DND-41 (cell line): ENCODE measurements around the gene ZNF544.

Experiments
- ATAC-seq: fragments of 200-7000 bp; cut with Tn5 transposase; 3 replicates; pipeline ENCODE4 v1.9.1; 2021; ENCODE audit warnings: low read depth; ENCODE audit not compliant: insufficient read depth
- DNase-seq: peaks from one replicate; pipeline ENCODE4 v3.0.0-alpha.2; 2020
- H2AFZ ChIP-seq: 2 replicates; pipeline ENCODE4 v1.6.0; 2012; ENCODE audit warnings: low read depth, low read length
- H3K27ac ChIP-seq: 2 replicates; pipeline ENCODE4 v1.5.1; 2012; ENCODE audit warnings: low read length, inconsistent platforms
- H3K27me3 ChIP-seq: fragments of 200-600 bp; sonication (generic); 2 replicates; pipeline ENCODE4 v1.6.0; 2012; ENCODE audit warnings: low read length, mild to moderate bottlenecking, inconsistent platforms; ENCODE audit not compliant: insufficient read depth, poor library complexity
- H3K36me3 ChIP-seq: 2 replicates; pipeline ENCODE4 v1.5.1; 2012; ENCODE audit warnings: low read length, inconsistent platforms; ENCODE audit not compliant: insufficient read depth
- H3K4me1 ChIP-seq: 2 replicates; pipeline ENCODE4 v1.5.1; 2012; ENCODE audit warnings: mild to moderate bottlenecking, low read length; ENCODE audit not compliant: insufficient read depth
- H3K4me2 ChIP-seq: 2 replicates; pipeline ENCODE4 v1.6.0; 2012; ENCODE audit warnings: mild to moderate bottlenecking, moderate library complexity, low read length, inconsistent platforms; ENCODE audit not compliant: insufficient read depth
- H3K4me3 ChIP-seq, 2 experiments: fragments of 200-600 bp in 1 of 2; shearing (Covaris generic) in 1 of 2; 2 replicates each; pipeline ENCODE4 v1.5.1; 2012 to 2016; ENCODE audit warnings: inconsistent platforms in 2 of 2, low read length in 2 of 2, mild to moderate bottlenecking in 2 of 2, low read depth in 1 of 2, moderate library complexity in 1 of 2
- H3K79me2 ChIP-seq: 2 replicates; pipeline ENCODE4 v1.6.0; 2012; ENCODE audit warnings: low read length, inconsistent platforms; ENCODE audit not compliant: insufficient read depth
- H3K9ac ChIP-seq: 2 replicates; pipeline ENCODE4 v1.6.0; 2012; ENCODE audit warnings: low read depth, mild to moderate bottlenecking, inconsistent platforms, low read length, moderate library complexity
- H3K9me3 ChIP-seq: 2 replicates; pipeline ENCODE4 v1.5.1; 2012; ENCODE audit warnings: low read length, moderate library complexity, mild to moderate bottlenecking, inconsistent platforms; ENCODE audit not compliant: insufficient read depth, severe bottlenecking
- H4K20me1 ChIP-seq: 2 replicates; pipeline ENCODE4 v1.6.0; 2012; ENCODE audit warnings: low read length; ENCODE audit not compliant: insufficient read depth
- CTCF ChIP-seq: IDR thresholded peaks from 2 replicates; pipeline ENCODE4 v1.5.1; 2012; ENCODE audit warnings: borderline replicate concordance, low read length, moderate library complexity, mild to moderate bottlenecking; ENCODE audit not compliant: poor library complexity, severe bottlenecking; ENCODE audit errors: extremely low read depth
- EZH2 ChIP-seq: IDR thresholded peaks from 3 replicates; pipeline ENCODE4 v1.6.1; 2012; ENCODE audit warnings: borderline replicate concordance, low read depth, mild to moderate bottlenecking, moderate library complexity, low read length, inconsistent platforms; ENCODE audit not compliant: severe bottlenecking

The ZNF544 gene

DNA sequence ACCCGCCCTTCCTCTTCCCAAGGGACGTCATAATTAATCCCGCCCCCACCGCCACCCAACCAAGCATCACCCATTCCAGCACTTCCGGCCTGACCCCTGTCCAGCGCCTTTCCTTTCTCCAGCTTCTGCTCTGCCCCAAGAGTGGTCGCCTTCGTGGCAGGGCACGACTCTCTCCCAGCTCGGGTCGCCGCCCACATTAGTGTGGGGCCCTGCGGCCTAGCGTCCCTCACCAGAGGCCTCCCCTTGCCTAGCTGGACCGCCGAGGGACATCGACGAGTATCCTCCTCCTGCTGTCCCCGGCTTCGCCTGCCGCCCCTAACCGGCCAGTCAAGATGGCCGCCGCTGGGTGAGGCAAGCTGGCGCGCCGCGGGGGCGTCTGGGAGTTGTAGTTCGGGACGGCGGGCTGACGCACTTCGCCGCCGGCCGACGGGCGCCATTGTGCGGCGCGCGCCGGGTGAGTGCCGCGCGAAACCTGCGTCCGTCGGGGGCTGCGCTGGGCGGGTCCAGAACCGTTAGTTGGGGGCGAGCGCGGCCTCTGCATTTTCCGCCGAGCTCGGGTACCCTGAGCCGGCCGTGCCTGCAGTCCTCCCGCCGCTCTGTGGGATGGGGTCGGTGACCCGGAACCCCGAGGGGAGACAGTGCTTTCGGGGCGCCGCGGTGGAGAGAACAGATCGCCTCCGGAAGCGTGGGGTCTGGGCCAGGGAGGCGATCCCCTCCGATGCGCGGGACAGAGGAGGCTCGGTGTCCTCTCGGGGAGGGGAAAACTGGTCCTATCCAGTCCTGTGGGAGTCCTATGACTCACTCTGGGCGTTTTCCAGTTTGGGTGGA, 45.5 kb upstream of the ZNF544 start, which contains the start of gene ZNF274:
Gene ZNF274, plus strand, starts transcription at position 73 of the 828 bp plus-strand sequence. CDS start 905 bp downstream, outside the sequence.
- Histone ChIP-seq H2AFZ (peak within 1 kb of the TSS; percentile 84), H3K79me2 (peaks cover 10% of the 10 kb centered on the region), H3K4me2 (peak within 1 kb of the TSS; percentile 67), H4K20me1 (no peaks in the 10 kb centered on the region), H3K9ac (peak within 1 kb of the TSS; percentile 79), H3K27ac (peak within 1 kb of the TSS; percentile 97), H3K4me3 (peak within 1 kb of the TSS; percentile 25 to 69; a peak in 3 of 4 replicates), H3K36me3 (peaks cover 31% of the 10 kb centered on the region), H3K4me1 (peaks cover 17% of the 10 kb centered on the region), H3K27me3 (no peaks in the 10 kb centered on the region), H3K9me3 (peaks cover 42% of the 10 kb centered on the region)
- DNase-seq (peak; percentile 86), ATAC-seq (peak; percentile 89)
- no peak for TF ChIP-seq CTCF
- no peak for TF ChIP-seq EZH2

- peaks cover 42% of the 10 kb centered on the region for H3K9me3 ChIP-seq
- peak overlapping the region; percentile 25 to 69; a peak in 3 of 4 replicates for H3K4me3 ChIP-seq
- TF ChIP-seq EZH2 (no peak), CTCF (no peak)
- H4K20me1 ChIP-seq, result no peaks in the 10 kb centered on the region
- H3K36me3 ChIP-seq, result peaks cover 31% of the 10 kb centered on the region
- peak overlapping the region; percentile 84 for H2AFZ ChIP-seq
- H3K79me2 ChIP-seq, result peaks cover 10% of the 10 kb centered on the region
- H3K4me2 ChIP-seq, result peak overlapping the region; percentile 67
- DNase-seq (no peak), ATAC-seq (no peak)
- H3K27ac ChIP-seq, result peak overlapping the region; percentile 97
- no peaks in the 10 kb centered on the region for H3K27me3 ChIP-seq
- peak overlapping the region; percentile 79 for H3K9ac ChIP-seq
- H3K4me1 ChIP-seq, result peaks cover 17% of the 10 kb centered on the region
Measured at GRCh38 chr19:58183817-58184215, 44.9 kb upstream of the ZNF544 start.

DNA sequence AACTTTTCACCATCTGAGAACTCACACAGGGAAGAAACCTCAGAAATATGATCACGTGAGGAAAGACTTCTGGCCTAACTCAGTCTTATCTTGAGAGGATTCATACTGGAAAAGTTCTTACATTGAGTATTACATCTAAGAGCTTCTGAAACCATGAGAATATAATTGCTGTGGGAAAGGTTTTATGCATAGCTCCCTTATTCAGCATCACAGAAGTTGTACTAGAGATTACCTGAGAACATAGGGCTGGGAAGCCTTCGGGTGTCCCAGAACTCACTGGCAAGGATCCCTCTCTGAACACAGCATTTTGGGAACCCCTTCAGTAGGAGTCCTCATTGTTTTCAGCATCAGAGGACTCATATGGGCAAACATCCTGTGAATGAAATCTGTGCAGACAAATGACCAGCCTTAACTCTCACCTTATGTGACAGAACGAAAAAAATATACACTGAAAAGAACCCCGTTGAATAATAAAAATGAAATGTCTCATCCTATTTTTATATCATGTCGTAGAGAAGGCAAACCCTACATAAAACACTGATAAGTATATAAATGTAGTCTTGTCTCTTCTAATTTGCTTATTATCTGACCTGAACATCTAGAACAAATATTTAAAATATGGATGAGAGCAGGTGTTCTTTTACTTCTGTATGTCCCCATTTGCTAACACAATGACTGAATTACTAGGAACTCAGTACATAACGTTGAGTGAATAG, 31.7 kb upstream of the ZNF544 start:
- no peak overlapping the region for H3K4me2 ChIP-seq
- ATAC-seq, result no peak
- DNase-seq, result no peak
- no peaks in the 10 kb centered on the region for H4K20me1 ChIP-seq
- H2AFZ ChIP-seq, result no peak overlapping the region
- TF ChIP-seq EZH2, result no peak
- TF ChIP-seq CTCF, result no peak
- no peak overlapping the region for H3K9ac ChIP-seq
- H3K4me3 ChIP-seq, result no peak overlapping the region
- no peaks in the 10 kb centered on the region for H3K79me2 ChIP-seq
- peaks cover 84% of the 10 kb centered on the region for H3K9me3 ChIP-seq
- H3K36me3 ChIP-seq, result peaks cover 54% of the 10 kb centered on the region
- H3K4me1 ChIP-seq, result no peaks in the 10 kb centered on the region
- no peaks in the 10 kb centered on the region for H3K27me3 ChIP-seq
- H3K27ac ChIP-seq, result no peak overlapping the region
